ENCODE measurements around the gene SLC34A2.

SLC34A2 gene

DNA sequence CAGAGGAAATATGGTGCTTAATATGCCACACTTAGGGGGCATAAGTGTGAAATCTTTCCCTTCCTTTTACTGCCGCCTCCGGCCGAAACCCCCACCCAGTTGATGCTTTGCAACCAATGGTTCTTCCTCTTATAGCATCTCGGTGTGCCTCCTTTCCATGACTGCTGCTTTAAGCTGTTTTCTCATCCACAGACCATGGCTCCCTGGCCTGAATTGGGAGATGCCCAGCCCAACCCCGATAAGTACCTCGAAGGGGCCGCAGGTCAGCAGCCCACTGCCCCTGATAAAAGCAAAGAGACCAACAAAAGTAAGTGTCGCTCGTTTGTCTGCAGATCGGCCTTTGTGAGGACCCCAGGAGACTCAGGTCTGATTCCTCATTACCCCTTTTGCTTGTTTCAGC, 6.7 kb downstream of the SLC34A2 start:
- DNase-seq (ENCODE audit: low spot score) = no peak

DNA sequence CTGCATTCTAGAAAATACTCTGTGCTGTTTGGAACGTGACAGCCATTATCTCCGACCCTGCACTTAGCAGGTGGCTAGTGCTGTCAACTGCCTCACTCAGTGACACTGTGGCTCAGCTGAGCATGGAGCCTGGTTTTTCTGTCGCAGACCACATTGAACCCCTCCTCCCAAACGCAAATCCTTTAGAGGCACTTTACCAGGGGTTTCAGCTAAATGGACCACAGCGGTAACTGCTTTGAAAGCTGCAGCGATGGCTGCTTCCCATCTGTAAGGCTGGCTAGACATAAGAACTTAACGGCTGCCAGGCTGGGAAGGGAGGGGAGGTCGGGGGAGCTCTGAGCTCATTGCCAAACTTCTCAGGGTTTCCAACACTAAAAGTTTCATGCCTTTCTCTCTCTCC, 8.1 kb downstream of the SLC34A2 start:
- no peak for DNase-seq (ENCODE audit: low spot score)

- DNase-seq (ENCODE audit: low spot score) = no peak
Observed at GRCh38 chr4:25666031-25666630, 10.5 kb downstream of the SLC34A2 start.

GRCh38 chr4:25667931-25668557, 12.4 kb downstream of the SLC34A2 start:
- DNase-seq (ENCODE audit: low spot score) = peak; percentile 42

DNA sequence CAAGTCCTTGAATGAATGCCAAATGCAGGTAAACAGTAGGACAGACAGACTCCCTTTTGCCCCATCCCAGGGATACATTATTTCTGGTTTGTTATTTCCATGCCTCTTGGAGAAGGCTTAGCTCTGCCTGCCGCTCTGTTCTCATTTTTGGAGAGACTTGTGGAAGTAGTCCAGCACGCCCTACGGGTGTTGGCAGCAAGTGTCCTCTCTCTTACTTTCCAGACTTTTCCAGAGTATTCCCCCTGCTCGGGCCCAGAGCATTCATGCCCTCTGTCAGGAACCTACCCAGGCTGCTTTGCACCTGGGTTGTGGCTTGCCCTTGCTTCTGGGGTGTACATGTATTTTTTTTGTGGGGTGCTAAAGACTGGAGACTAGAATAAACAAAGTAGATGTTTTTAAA, 15.3 kb downstream of the SLC34A2 start:
- DNase-seq (ENCODE audit: low spot score) = no peak

- no peak for DNase-seq (ENCODE audit: low spot score)
Observed at GRCh38 chr4:25672756-25673155, 17.1 kb downstream of the SLC34A2 start.

- DNase-seq (ENCODE audit: low spot score) = no peak
Observed at GRCh38 chr4:25674386-25674785, 18.7 kb downstream of the SLC34A2 start.

- DNase-seq (ENCODE audit: low spot score) = no peak
Observed at GRCh38 chr4:25676221-25676620, 20.6 kb downstream of the SLC34A2 start.

DNA sequence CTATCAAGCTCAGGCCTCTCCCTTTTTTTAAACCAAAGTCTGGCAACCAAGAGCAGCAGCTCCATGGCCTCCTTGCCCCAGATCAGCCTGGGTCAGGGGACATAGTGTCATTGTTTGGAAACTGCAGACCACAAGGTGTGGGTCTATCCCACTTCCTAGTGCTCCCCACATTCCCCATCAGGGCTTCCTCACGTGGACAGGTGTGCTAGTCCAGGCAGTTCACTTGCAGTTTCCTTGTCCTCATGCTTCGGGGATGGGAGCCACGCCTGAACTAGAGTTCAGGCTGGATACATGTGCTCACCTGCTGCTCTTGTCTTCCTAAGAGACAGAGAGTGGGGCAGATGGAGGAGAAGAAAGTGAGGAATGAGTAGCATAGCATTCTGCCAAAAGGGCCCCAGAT, 21.5 kb downstream of the SLC34A2 start:
- no peak for DNase-seq (ENCODE audit: low spot score)

DNA sequence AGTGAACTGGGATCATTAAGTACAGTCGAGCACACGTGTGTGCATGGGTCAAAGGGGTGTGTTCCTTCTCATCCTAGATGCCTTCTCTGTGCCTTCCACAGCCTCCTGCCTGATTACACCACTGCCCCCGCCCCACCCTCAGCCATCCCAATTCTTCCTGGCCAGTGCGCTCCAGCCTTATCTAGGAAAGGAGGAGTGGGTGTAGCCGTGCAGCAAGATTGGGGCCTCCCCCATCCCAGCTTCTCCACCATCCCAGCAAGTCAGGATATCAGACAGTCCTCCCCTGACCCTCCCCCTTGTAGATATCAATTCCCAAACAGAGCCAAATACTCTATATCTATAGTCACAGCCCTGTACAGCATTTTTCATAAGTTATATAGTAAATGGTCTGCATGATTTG, 22.3 kb downstream of the SLC34A2 start:
- no peak for DNase-seq (ENCODE audit: low spot score)

DNA sequence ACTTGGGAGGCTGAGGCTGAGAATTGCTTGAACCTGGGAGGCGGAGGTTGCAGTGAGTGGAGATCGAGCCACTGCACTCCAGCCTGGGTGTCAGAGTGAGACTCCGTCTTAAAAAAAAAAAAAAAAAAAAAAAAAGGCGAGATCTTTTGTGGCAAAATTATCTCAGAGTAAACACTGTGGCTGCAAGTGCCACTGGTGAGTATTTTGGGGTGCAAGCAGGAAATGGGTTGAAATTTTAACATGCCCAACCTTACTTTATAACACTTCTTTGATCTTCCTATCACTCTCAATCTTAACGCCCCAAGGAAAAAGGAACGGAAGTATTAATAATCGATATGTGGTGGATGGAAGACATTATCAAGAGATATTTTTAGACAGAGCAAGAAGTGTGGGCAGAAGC, 32.1 kb downstream of the SLC34A2 start:
- DNase-seq (ENCODE audit: low spot score) = no peak

GRCh38 chr4:25694466-25694865, 38.8 kb downstream of the SLC34A2 start:
- peak; percentile 45 for DNase-seq (ENCODE audit: low spot score)

DNA sequence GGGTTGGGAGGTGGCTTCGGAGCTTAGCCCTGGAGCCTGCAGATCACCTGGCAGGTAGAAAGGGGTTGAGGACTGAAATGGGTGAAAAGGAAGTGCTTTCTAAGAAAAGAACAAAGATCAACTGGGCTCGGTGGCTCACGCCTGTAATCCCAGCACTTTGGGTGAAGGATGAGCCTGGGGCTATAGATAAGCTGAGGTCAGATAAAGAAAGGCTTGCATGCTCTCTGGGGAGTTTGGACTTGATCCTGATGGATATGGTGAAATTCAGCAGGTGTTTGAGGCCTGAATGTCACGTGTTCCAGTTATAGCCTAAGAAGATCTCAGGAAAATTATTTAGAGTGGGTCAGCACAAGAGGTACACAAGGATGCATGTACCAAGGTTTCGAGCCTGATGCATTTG, 40.8 kb downstream of the SLC34A2 start:
- no peak for DNase-seq (ENCODE audit: low spot score)

DNA sequence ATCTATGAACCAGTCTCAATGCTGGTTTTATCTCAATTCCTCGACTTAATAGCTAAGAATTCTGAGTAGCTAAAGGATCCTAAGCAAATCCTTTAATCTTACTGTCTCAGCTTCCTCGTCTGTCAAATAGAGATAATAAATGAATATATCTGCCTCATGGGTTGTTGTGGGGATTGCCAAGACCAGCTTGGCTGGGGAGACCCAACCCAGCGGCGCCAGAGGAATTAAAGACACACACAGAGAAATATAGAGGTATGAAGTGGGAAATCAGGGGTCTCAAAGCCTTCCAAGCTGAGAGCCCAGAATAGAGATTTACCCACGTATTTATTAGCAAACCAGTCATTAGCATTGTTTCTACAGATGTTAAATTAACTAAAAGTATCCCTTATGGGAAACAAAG, 41.9 kb downstream of the SLC34A2 start:
- no peak for DNase-seq (ENCODE audit: low spot score)

GRCh38 chr4:25700661-25701060, 45.0 kb downstream of the SLC34A2 start:
- DNase-seq (ENCODE audit: low spot score) = no peak

GRCh38 chr4:25702848-25703247, 47.2 kb downstream of the SLC34A2 start:
- DNase-seq (ENCODE audit: low spot score) = peak; percentile 83

DNA sequence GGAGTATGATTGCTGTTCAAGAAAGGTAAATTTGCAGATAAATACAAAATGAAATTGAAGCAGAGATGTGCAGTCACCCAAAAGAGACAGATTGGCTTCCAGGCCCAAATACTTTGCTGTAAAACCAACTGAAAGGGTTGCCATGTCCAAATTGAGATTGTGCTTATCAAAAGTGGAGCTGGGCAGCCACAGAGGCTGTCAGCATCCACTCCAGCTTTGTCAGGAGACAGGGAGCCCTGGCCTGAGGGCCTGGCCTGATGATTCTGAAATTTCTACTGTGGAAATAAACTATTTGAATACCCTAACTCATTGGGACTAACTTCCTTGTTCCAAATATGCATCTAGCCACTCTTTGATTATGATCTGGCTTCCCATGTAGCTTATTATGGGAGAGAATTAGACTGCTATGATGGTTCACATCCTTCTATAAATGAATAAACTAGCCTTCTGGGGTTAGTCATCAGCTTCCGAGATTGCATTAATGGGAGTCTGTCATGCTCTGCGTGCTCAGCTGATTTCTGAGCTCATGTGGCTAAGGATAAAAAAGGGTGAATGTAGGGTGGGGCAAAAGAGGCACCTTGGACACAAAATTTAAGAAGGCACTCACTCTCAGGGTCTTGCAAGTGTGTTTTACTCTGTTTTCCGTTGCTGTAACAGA, 48.2 kb downstream of the SLC34A2 start:
- DNase-seq (ENCODE audit: low spot score) = peak; percentile 83

GRCh38 chr4:25704516-25704915, 48.9 kb downstream of the SLC34A2 start:
- DNase-seq (ENCODE audit: low spot score) = no peak

GRCh38 chr4:25710637-25711036, 55.0 kb downstream of the SLC34A2 start:
- DNase-seq (ENCODE audit: low spot score) = no peak

DNA sequence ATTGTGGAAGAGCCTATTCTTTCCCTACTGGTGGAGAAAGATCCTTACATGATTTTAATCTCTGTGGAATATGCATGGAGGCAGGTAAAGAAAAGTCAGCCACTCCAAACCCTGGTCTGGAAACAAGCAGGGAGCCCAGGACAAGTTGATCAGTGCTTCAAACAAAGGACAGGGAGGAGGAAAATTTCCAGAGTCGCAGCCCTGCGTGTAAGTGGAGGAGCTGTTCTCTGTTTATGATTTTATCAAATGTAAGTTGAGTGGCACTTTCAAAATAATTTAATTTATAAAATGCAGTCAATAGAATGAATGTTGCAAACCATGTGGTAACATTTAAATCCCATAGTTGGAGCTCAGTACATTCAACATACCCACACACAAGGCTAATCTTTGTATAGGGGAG, 57.0 kb downstream of the SLC34A2 start:
- no peak for DNase-seq (ENCODE audit: low spot score)

- DNase-seq (ENCODE audit: low spot score) = no peak
Observed at GRCh38 chr4:25713812-25714211, 58.2 kb downstream of the SLC34A2 start.

DNA sequence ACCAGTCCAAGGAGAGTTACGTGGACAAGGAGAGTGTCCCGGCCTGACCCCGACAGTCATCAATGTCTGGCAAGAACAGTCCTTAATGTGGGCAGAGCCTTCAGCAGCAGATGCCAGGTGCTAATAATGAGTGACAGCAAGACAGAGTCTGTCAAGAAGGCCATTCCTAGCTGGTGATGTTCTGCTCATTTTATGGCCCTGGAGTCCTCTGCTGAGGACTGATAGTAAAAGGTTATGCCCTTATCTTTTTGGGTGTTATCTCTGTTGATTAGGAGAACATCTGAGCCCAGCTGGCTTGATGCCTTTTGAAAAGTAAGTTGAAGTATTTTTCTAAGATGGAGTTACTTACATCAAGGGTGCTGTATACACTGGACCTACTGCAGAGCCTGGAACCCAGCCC, 67.3 kb downstream of the SLC34A2 start:
- no peak for DNase-seq (ENCODE audit: low spot score)

- DNase-seq (ENCODE audit: low spot score) = no peak
Observed at GRCh38 chr4:25723409-25723808, 67.8 kb downstream of the SLC34A2 start.

DNA sequence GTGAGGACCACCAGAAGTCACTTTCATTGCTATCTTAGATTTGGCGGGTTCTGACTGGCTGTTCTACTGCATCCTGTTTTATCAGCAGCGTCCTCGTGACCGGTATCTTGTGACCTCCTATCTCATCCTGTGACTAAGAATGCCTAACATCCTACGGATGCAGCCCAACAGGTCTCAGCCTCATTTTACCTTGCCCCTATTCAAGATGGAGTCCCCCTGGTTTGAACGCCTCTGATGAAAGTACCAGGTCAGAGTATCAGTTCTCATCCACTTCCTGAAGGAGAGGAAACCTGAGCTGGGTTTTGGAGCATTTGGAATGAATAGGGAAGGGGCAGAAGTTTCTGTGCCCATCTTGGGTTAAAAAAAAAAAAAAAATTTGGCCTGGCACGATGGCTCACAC, 70.2 kb downstream of the SLC34A2 start:
- DNase-seq (ENCODE audit: low spot score) = no peak

All from kidney tubule cell (primary cell).